A549 (cell line): ENCODE measurements around the gene HS3ST5. TPM values are rescaled to one million over a fixed set of nuclear protein-coding genes. Genes with fewer than 3 reads are reported as not detected.

Source experiments
- ATAC-seq, 2 experiments: fragments of 200-7000 bp in 1 of 2; fragments of >200 bp in 1 of 2; cut with Nextera tagmentation in 1 of 2; cut with Tn5 transposase in 1 of 2; 3 replicates each; pipeline versions ENCODE4 v1.8.0 to v1.9.1; 2018 to 2020; ENCODE audit warnings: mild to moderate bottlenecking in 1 of 2, moderate library complexity in 1 of 2
- CTCF ChIA-PET: fragments of 300-600 bp; sonication (Branson Sonifier 250); formaldehyde crosslinking; extraction: SDS; loops from one replicate; lab custom pipeline; 2021; ENCODE audit warnings: antibody characterized with exemption, inconsistent platforms; lab: Yijun Ruan, JAX
- POLR2A ChIA-PET: fragments of 350-600 bp; formaldehyde crosslinking; extraction: SDS; loops from one replicate; lab custom pipeline; 2021; ENCODE audit warnings: antibody characterized with exemption, inconsistent platforms; lab: Yijun Ruan, JAX
- DNase-seq, 2 experiments: peaks; one replicate each; pipeline versions ENCODE4 v3.0.0 to v3.0.0-alpha.2; 2011 to 2016; ENCODE audit warnings: low read depth in 1 of 2, low spot score in 1 of 2
- FAIRE-seq: peaks from 2 replicates; lab custom pipeline; 2011; peaks lifted over from hg19 to GRCh38; lab: Jason Lieb, UNC
- H3K27ac ChIP-seq, 2 experiments: fragments of >200 bp; sonication (Bioruptor Twin); formaldehyde crosslinking; 3 replicates each; pipeline ENCODE4 v1.5.1; 2016 to 2017
- H3K4me1 ChIP-seq: fragments of >200 bp; sonication (Bioruptor Twin); formaldehyde crosslinking; 3 replicates; pipeline ENCODE4 v1.6.1; 2016
- H3K4me2 ChIP-seq: fragments of >200 bp; sonication (Bioruptor Twin); formaldehyde crosslinking; 3 replicates; pipeline ENCODE4 v1.6.1; 2016
- H3K4me3 ChIP-seq: fragments of >200 bp; sonication (Bioruptor Twin); formaldehyde crosslinking; 3 replicates; pipeline ENCODE4 v1.5.1; 2016
- H3K9me3 ChIP-seq: fragments of >200 bp; sonication (Bioruptor Twin); formaldehyde crosslinking; 3 replicates; pipeline ENCODE4 v1.6.1; 2016
- ATOH8 ChIP-seq: fragments of 250-450 bp; sonication (Bioruptor Pico); IDR thresholded peaks from 2 replicates; pipeline ENCODE4 v1.5.0; 2020; ENCODE audit warnings: low read depth, mild to moderate bottlenecking, moderate library complexity
- CBX2 ChIP-seq: fragments of 200-600 bp; sonication (generic); IDR thresholded peaks from 2 replicates; pipeline ENCODE4 v1.6.1; 2016; ENCODE audit warnings: low read depth, mild to moderate bottlenecking, borderline replicate concordance
- CHD2 ChIP-seq: fragments of 150-350 bp; IDR thresholded peaks from 2 replicates; pipeline ENCODE4 v1.6.1; 2014; ENCODE audit warnings: low read length; ENCODE audit not compliant: partially characterized antibody
- E2F6 ChIP-seq: IDR thresholded peaks from 2 replicates; pipeline ENCODE4 v1.6.1; 2012; ENCODE audit warnings: low read depth, borderline replicate concordance
- EP300 ChIP-seq, 2 experiments: fragments of >200 bp; sonication (Bioruptor Twin); formaldehyde crosslinking; IDR thresholded peaks; 2 replicates in 1 of 2; 3 replicates in 1 of 2; pipeline ENCODE4 v1.6.1; 2016 to 2017
- ESRRA ChIP-seq: fragments of 150-350 bp; IDR thresholded peaks from 2 replicates; pipeline ENCODE4 v1.6.1; 2014; ENCODE audit warnings: mild to moderate bottlenecking, low read length, borderline replicate concordance
- HES2 ChIP-seq: fragments of >200 bp; sonication (Bioruptor Twin); formaldehyde crosslinking; IDR thresholded peaks from 2 replicates; pipeline ENCODE4 v1.6.1; 2016
- HMGXB4 ChIP-seq: fragments of 250-450 bp; sonication (Bioruptor Pico); IDR thresholded peaks from 2 replicates; pipeline ENCODE4 v1.5.0; 2021; ENCODE audit warnings: mild to moderate bottlenecking, moderate library complexity, borderline replicate concordance
- HOXA7 ChIP-seq: fragments of 250-450 bp; sonication (Bioruptor Pico); IDR thresholded peaks from 2 replicates; pipeline ENCODE4 v1.5.0; 2020; ENCODE audit warnings: mild to moderate bottlenecking, moderate library complexity
- HOXB5 ChIP-seq: fragments of 250-450 bp; sonication (Bioruptor Pico); IDR thresholded peaks from 2 replicates; pipeline ENCODE4 v1.5.0; 2020; ENCODE audit warnings: mild to moderate bottlenecking, moderate library complexity
- JUN ChIP-seq, 2 experiments: fragments of >200 bp; sonication (Bioruptor Twin); formaldehyde crosslinking; IDR thresholded peaks; 2 replicates in 1 of 2; 3 replicates in 1 of 2; pipeline ENCODE4 v1.6.1; 2016 to 2017
- MAFK ChIP-seq: fragments of 450-650 bp; IDR thresholded peaks from 2 replicates; pipeline ENCODE4 v1.6.1; 2014; ENCODE audit not compliant: partially characterized antibody
- MYC ChIP-seq: IDR thresholded peaks from 2 replicates; pipeline ENCODE4 v1.6.1; 2012; ENCODE audit warnings: mild to moderate bottlenecking, inconsistent platforms, low read length, improper control_type of control experiment, borderline replicate concordance
- NFE2L2 ChIP-seq: fragments of 150-350 bp; conservative IDR thresholded peaks from 2 replicates; pipeline ENCODE4 v1.6.1; 2014; ENCODE audit warnings: low read length
- PBX3 ChIP-seq: IDR thresholded peaks from 2 replicates; pipeline ENCODE4 v1.6.1; 2012
- RARB ChIP-seq: fragments of 250-450 bp; sonication (Bioruptor Pico); IDR thresholded peaks from 2 replicates; pipeline ENCODE4 v1.8.0; 2021; ENCODE audit warnings: mild to moderate bottlenecking, moderate library complexity
- RCOR1 ChIP-seq: fragments of 150-350 bp; IDR thresholded peaks from 2 replicates; pipeline ENCODE4 v1.6.1; 2014; ENCODE audit warnings: antibody characterized with exemption, low read length, low read depth
- RFX5 ChIP-seq: fragments of 450-650 bp; IDR thresholded peaks from 2 replicates; pipeline ENCODE4 v1.7.1; 2014; ENCODE audit warnings: antibody characterized with exemption, mild to moderate bottlenecking, moderate library complexity
- TFCP2L1 ChIP-seq: fragments of 250-450 bp; sonication (Bioruptor Pico); IDR thresholded peaks from 2 replicates; pipeline ENCODE4 v1.5.0; 2021; ENCODE audit warnings: mild to moderate bottlenecking
- TP53 ChIP-seq: fragments of 250-450 bp; sonication (Bioruptor Pico); IDR thresholded peaks from 2 replicates; pipeline ENCODE4 v1.5.0; 2021; ENCODE audit warnings: mild to moderate bottlenecking, moderate library complexity
- USF2 ChIP-seq: fragments of 450-650 bp; IDR thresholded peaks from 2 replicates; pipeline ENCODE4 v1.6.1; 2014; ENCODE audit warnings: antibody characterized with exemption
- ZC3H11A ChIP-seq: fragments of 450-650 bp; IDR thresholded peaks from 2 replicates; pipeline ENCODE4 v1.6.1; 2014; ENCODE audit warnings: antibody characterized with exemption, mild to moderate bottlenecking
- ZSCAN20 ChIP-seq: fragments of 250-450 bp; sonication (Bioruptor Pico); IDR thresholded peaks from 2 replicates; pipeline ENCODE4 v1.8.0; 2022; ENCODE audit warnings: mild to moderate bottlenecking, moderate library complexity
- WGBS: methylation state at CpG from one replicate; pipeline ENCODE4 v1.1.6; 2017; ENCODE audit errors: missing lambda C conversion rate; 5-methylcytosine and 5-hydroxymethylcytosine counted together
- polyA plus RNA-seq, 4 experiments: library from polyadenylated mRNA; depleted of rRNA in 3 of 4; stranded (reverse); fragments of >200 nt; fragmentation: RNase III in 1 of 4; extraction: RNeasy Plus Mini Kit Qiagen cat#74134 plus additional on column Dnase treatment in 1 of 4; gene quantifications; 2 replicates in 3 of 4; 3 replicates in 1 of 4; pipeline ENCODE4 v1.2.3, GENCODE V29; 2011 to 2017

The HS3ST5 gene
- polyA plus RNA-seq, 2 of the 4 experiments (the other 2 are of a cell fraction): not detected

- Histone ChIP-seq H3K9me3 (no peaks in the 10 kb centered on the region), H3K4me3 (no peak overlapping the region), H3K27ac (no peak overlapping the region), H3K4me2 (no peak overlapping the region), H3K4me1 (peaks cover 13% of the 10 kb centered on the region; the same call in 2 of the 3 replicates)
- FAIRE-seq (no peak), ATAC-seq (no peak), DNase-seq (no peak)
- 59% methylated on average over 4 of the region's 4 CpGs for WGBS
- POLR2A ChIA-PET: no interaction called here
- TF ChIP-seq HMGXB4 (CRISPR knock-in tag): no peak
- TF ChIP-seq CBX2: no peak
- no peak for TF ChIP-seq TFCP2L1
- no peak for TF ChIP-seq HES2
- TF ChIP-seq MYC: no peak
- TF ChIP-seq ZC3H11A: no peak
- no peak for TF ChIP-seq JUN (IDR thresholded peaks at IDR 0.05)
- no peak for TF ChIP-seq ZSCAN20
- no peak for TF ChIP-seq ATOH8 (CRISPR knock-in tag)
- no peak for TF ChIP-seq EP300 (IDR thresholded peaks at IDR 0.05)
- no peak for TF ChIP-seq RFX5
- TF ChIP-seq HOXB5 (CRISPR knock-in tag): no peak
- TF ChIP-seq CHD2: no peak
- TF ChIP-seq ESRRA: no peak
- TF ChIP-seq RARB (CRISPR knock-in tag): no peak
- no peak for TF ChIP-seq NFE2L2
- no peak for TF ChIP-seq TP53 (CRISPR knock-in tag)
- TF ChIP-seq PBX3: no peak
- no peak for TF ChIP-seq MAFK
- CTCF ChIA-PET: interaction anchor here (0.7 kb wide), 1 partner anchor 394 kb away, joined by 3 read pairs; no protein-coding TSS in a partner anchor
Measured at GRCh38 chr6:114362396-114362795, 19.6 kb upstream of the HS3ST5 start.

GRCh38 chr6:114361036-114361435 is 18.2 kb upstream of the HS3ST5 start:
- CTCF ChIA-PET: interaction anchor here (1.4 kb wide), 1 partner anchor 9 kb away, joined by 3 read pairs; no protein-coding TSS in a partner anchor
- peaks cover 13% of the 10 kb centered on the region; the same call in 2 of the 3 replicates for H3K4me1 ChIP-seq
- H3K4me2 ChIP-seq: no peak overlapping the region
- no peak for TF ChIP-seq E2F6
- TF ChIP-seq HOXA7: no peak
- TF ChIP-seq USF2: no peak
- no peak for TF ChIP-seq RCOR1
- TF ChIP-seq HMGXB4 (CRISPR knock-in tag): no peak
- WGBS: 53% methylated on average over 1 of the region's 1 CpG
- H3K27ac ChIP-seq: no peak overlapping the region
- H3K4me3 ChIP-seq: no peak overlapping the region
- no peak for DNase-seq
- POLR2A ChIA-PET: no interaction called here
- ATAC-seq: no peak
- H3K9me3 ChIP-seq: no peaks in the 10 kb centered on the region
- no peak for FAIRE-seq
